ENCODE measurements around the gene PPFIBP2.
"Not testable (repeated sequence)": the region's sequence is repeated elsewhere in the genome, so short reads cannot be mapped to it uniquely, and the experiment has no call there.

Gene PPFIBP2

DNA sequence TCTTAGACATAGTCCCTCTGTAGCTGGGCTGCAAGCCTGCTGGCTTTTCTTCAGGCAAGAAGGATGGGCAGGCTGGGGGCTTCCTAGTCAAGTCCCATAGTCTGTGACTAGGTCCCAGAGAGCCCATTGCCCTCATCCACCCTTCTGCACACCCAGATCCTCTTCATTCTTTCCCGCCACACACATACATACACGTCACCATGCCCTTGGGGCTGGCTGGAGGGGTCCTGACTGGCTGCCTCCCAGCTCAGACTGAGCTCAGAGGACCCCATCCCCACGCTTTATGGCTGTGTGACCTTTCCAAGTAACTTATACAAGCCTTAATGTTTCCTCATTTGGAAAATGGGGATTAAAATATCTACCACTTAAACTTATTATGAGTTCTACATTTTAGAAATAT is 13.5 kb upstream of the PPFIBP2 start:
- DNase-seq: peak; percentile 42

- DNase-seq: peak; percentile 60
Measured at GRCh38 chr11:7501251-7501650, 12.5 kb upstream of the PPFIBP2 start.

DNA sequence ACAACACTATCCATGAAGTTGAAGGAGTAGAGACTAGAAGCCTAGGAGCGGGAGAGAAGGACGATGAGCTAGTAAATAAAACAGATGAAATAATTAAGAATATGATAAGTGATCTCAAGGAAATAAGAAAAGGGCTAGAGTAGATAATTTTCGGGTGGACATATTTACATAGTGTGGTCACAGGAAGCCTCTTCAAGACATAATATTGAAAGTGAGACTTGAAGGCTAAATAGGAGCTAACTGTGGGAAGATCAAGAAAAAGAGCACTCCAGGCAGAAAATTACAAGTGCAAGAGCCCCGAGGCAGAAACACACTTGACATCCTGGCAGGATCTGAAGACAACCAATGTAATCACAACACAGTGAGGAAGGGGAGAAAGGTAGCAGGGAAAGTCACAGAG is 11.9 kb upstream of the PPFIBP2 start:
- peak; percentile 12 for DNase-seq

GRCh38 chr11:7506243-7506642 is 7.6 kb upstream of the PPFIBP2 start:
- DNase-seq: peak; percentile 13

DNA sequence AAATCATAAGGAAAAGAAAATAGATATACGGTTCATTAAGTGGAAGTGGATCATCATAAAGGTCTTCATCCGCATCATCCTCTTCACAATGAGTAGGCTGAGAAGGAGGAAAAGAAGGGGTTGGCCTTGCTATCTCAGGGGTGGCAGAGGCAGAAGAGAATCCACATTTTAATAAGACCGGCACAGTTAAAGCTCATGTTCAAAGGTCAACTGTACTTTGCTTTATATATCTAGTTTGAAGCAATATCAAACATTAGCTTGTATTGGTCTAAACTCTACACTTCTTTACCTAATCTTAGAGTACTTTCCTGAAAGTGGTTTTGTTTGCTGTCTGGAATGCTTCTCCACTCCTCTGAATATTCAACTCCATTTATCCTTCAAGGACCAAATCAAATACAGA is 5.7 kb upstream of the PPFIBP2 start:
- DNase-seq: no peak

- no peak for DNase-seq
Measured at GRCh38 chr11:7509966-7510365, 3.8 kb upstream of the PPFIBP2 start.

DNA sequence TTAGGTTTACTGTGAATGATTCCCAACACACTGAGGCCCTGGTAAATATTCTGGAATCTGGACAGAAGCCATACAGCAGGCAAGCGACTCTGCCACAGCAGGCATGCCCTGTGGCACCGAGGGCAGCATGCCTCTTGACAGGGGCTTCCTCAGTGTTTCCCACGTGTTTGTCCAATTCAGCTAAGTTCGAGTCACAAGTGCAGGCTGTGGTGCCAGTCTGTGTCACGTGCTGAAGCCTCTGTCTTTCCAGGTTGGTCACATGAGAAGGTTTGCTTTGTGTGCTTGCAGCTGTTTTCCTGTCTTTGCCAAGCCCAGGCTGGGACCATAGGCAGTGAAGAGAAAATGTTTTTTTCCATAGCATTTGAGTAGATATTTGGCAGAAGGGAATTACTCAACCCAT is 2.4 kb upstream of the PPFIBP2 start:
- DNase-seq: no peak

DNA sequence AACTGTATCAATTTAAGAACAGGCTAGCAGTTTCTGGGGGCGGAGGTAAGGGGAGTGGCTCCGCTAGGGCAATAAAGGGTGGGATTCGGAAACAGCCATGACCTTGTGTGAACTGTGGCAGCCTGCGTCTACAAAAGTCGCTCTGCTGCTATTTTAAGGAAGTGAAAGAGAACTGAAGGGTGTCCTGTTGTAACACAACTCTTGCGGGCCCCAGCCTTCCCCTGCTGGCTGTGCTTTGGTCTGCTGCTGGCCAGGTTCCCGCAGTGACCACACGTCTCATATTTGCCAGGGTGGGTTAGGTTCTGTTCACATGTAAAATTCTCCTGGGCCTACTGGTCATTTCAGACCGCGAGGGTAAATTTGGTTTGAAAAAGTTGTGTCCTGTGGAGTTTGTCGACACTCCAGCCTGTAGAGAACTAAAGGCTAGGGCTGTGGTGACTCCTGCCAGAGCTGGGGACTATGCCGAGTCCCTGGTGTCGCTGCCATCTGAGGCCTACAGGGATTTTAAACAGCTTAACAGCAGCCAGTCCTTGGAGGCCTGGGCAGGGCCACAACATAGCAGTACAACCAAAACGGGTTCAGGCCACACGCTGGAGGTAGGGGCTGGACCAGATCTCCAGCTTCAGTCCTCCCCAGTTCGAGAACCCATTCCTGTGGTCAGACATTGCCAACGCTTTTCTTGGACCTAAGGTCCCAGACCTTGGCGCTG is 1.1 kb upstream of the PPFIBP2 start:
- DNase-seq: no peak

GRCh38 chr11:7514099-7514591 is 346 bp downstream of the PPFIBP2 start:
- DNase-seq: peak; percentile 66

GRCh38 chr11:7515447-7515886 is 1.7 kb downstream of the PPFIBP2 start:
- no peak for DNase-seq

- DNase-seq: no peak
Measured at GRCh38 chr11:7516475-7516874, 2.7 kb downstream of the PPFIBP2 start.

GRCh38 chr11:7517743-7518142 is 3.9 kb downstream of the PPFIBP2 start:
- DNase-seq: not testable (repeated sequence)

DNA sequence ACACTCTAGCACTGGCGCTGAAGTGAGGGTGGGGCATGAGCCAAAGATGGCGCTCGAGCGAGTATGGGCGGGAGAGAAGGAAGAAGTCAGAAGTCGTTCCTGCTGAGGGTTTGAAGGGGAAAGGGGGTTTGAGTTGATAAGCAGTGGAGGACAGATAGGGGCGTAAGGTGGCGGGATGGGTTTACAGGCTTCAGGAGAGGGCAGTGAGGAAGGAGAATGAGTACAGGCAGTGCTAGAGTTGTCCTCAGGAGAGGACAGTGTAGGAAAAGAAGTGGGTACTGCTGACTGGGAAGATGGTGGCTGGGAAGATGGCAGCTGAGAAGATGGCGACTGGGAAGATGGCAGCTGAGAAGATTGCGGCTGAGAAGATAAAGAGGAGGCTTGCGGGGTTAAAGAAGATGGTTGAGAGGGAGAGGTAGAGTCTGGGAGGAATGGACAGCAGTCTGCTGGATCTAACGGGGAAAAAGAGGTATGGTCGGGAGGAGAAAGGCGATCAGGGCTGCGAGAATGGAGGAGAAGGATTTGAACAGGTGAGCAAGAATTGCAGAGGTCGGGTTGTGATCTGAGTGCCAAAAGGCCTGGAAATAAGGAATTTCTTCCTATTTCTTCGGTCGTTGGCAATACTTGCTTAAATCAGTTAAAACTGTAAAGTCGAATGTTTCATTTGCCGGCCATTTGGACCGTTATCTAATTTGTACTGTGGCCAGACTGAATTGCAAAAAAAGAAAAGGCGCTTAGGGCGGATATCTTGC is 5.2 kb downstream of the PPFIBP2 start:
- no peak for DNase-seq

GRCh38 chr11:7520011-7520942 is 6.5 kb downstream of the PPFIBP2 start:
- DNase-seq: no peak

DNA sequence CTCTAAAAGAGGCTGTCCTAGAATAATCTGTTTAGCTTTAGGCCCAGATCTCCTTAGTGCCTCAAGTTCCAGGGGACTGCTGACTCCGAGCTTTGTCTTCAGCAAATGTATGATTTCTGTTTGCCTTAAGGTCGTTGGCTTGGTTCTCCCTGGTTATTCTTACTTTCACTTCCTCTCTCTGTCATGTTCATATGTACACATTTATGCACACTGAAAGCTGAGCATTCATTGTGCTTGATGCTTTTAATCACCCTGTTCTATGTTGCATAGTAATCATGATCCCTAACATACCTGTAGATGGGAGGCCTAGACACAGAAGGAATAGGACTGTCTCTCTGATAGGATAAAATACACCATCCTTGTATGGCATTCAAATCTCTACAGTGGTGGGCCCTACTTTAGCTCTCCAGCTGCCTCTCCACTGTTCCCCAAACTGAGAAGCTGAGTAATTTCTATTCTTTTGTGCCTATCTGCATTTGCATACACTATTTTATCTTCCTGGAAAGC is 7.2 kb downstream of the PPFIBP2 start:
- no peak for DNase-seq

DNA sequence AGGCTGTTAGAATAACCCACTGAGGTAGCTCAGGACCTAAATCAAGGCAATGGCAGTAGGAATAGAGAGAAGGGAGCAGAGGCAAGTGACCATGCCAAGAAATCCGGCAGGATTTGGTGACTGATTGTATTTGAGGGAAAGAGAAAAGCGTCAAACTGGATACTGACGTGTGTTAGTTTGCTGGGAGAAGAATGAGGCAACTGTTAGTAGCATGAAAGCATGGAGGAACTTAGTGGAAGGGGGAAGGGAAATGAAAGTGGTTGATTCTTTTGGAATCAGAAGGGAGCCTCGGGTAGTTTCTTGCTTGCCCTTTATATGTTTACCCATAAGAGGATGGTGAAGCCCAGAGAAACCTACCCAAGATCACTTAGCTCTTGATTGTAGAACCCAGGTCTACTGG is 8.3 kb downstream of the PPFIBP2 start:
- no peak for DNase-seq

DNA sequence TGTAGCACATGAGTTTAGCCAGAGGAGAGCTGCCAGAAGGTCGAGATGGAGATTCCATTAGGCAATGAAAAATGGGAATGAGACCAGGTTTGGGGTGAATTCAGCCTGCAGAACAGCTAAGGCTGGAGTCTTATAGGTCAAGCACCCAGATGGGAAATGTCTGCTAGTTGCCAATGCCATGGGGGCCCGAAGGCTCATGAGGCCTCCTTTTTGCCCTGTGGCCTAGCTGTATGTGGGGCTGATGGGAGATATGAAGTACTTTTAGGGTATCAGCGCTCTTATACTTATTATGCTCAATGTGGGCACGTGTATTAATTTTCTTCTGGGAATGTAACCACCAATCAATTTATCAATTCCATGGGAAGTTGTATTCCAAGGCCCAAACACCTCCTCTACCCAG is 8.7 kb downstream of the PPFIBP2 start:
- DNase-seq: no peak

GRCh38 chr11:7523416-7524210 is 9.8 kb downstream of the PPFIBP2 start:
- DNase-seq: no peak

DNA sequence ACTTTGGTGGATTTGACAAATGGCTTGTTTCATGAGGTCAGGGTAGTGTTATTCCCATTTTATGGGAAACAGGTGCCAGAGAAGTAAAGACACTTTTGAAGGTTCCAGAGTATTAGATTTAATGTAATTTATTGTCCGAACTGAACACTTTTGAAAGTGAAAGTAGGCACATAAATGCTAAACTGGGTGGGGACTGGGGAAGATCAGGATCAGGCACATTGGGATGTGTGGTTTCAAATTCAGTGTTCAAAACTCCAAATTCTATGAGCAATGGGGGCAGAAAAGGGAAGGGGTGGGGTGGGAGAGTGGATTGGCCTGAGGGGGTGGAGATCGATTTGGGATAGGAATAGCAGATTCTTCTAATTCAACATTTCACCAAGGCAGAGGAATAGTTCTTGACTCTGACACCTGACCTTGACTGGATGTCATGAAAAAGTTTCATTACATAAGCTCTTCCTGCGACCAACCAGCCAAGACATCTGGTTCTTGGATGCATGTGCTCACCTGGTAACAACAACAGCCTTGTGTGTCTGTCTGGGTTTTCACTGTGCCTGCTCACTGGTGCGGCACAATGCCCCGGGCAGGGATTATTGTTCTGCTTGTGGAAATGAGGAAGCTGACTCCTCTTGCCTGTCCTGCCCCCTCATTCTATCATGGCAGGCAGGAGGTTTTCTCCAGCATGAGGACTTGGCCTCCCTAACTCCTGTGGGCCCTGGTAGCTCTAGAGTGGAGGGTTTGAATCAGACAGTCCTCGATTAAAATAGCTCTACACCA is 10.8 kb downstream of the PPFIBP2 start:
- no peak for DNase-seq

GRCh38 chr11:7525424-7525823 is 11.6 kb downstream of the PPFIBP2 start:
- DNase-seq: no peak

- no peak for DNase-seq
Measured at GRCh38 chr11:7527029-7527428, 13.2 kb downstream of the PPFIBP2 start.

Measured in islet precursor cell (in vitro differentiated cells).